Neural progenitor cell (in vitro differentiated cells): Measurements from ENCODE around the gene VPS50. TPM values are rescaled to one million over a fixed set of nuclear protein-coding genes. Genes with fewer than 3 reads are reported as not detected.

Source experiments
- DNase-seq: peaks from one replicate; pipeline ENCODE4 v3.0.0-alpha.2; 2016; ENCODE audit warnings: low spot score
- H2AFZ ChIP-seq: fragments of 200-600 bp; sonication (generic); replicated peaks from 2 replicates; pipeline ENCODE4 v1.6.1; 2016; ENCODE audit warnings: antibody characterized with exemption
- H3F3A ChIP-seq: fragments of 200-600 bp; sonication (generic); 2 replicates; pipeline ENCODE4 v1.6.1; 2016; ENCODE audit warnings: antibody characterized with exemption, low read depth
- H3K27ac ChIP-seq: fragments of 200-600 bp; sonication (generic); 2 replicates; pipeline ENCODE4 v1.5.1; 2016; ENCODE audit warnings: mild to moderate bottlenecking
- H3K27me3 ChIP-seq: fragments of 200-600 bp; sonication (generic); 2 replicates; pipeline ENCODE4 v1.6.1; 2016; ENCODE audit warnings: mild to moderate bottlenecking, moderate library complexity
- H3K36me3 ChIP-seq: fragments of 200-600 bp; sonication (generic); 2 replicates; pipeline ENCODE4 v1.5.1; 2016
- H3K4me1 ChIP-seq: fragments of 200-600 bp; sonication (generic); 2 replicates; pipeline ENCODE4 v1.6.1; 2016; ENCODE audit warnings: mixed run types
- H3K4me2 ChIP-seq: fragments of 200-600 bp; sonication (generic); 2 replicates; pipeline ENCODE4 v1.6.1; 2016
- H3K4me3 ChIP-seq: fragments of 200-600 bp; sonication (generic); 2 replicates; pipeline ENCODE4 v1.5.1; 2016
- H3K79me2 ChIP-seq: fragments of 200-600 bp; sonication (generic); 2 replicates; pipeline ENCODE4 v1.6.1; 2016; ENCODE audit warnings: low read depth
- H3K9ac ChIP-seq: fragments of 200-600 bp; sonication (generic); 2 replicates; pipeline ENCODE4 v1.6.1; 2016
- H3K9me3 ChIP-seq: fragments of 200-600 bp; sonication (generic); 2 replicates; pipeline ENCODE4 v1.5.1; 2016; ENCODE audit warnings: low read depth
- H4K20me1 ChIP-seq: fragments of 200-600 bp; sonication (generic); 2 replicates; pipeline ENCODE4 v1.6.1; 2016; ENCODE audit warnings: low read depth
- H3K27ac Mint-ChIP-seq: 3 replicates; pipeline ENCODE4 v1.8.0; 2021; ENCODE audit warnings: mixed read lengths
- H3K27me3 Mint-ChIP-seq: 2 replicates; pipeline ENCODE4 v1.8.0; 2022; ENCODE audit warnings: low read depth, mild to moderate bottlenecking, inconsistent platforms, moderate library complexity, mixed read lengths; ENCODE audit not compliant: insufficient read depth
- H3K36me3 Mint-ChIP-seq: 3 replicates; pipeline ENCODE4 v1.8.0; 2021; ENCODE audit warnings: mixed read lengths
- H3K4me1 Mint-ChIP-seq: 3 replicates; pipeline ENCODE4 v1.8.0; 2021; ENCODE audit warnings: mixed read lengths
- H3K4me3 Mint-ChIP-seq: 3 replicates; pipeline ENCODE4 v1.8.0; 2021; ENCODE audit warnings: mild to moderate bottlenecking, moderate library complexity, mixed read lengths
- H3K9me3 Mint-ChIP-seq: 3 replicates; pipeline ENCODE4 v1.8.0; 2020; ENCODE audit warnings: mixed read lengths
- EZH2 ChIP-seq: fragments of 200-600 bp; sonication (generic); IDR thresholded peaks from 2 replicates; pipeline ENCODE4 v1.6.1; 2017; ENCODE audit warnings: antibody characterized with exemption, mild to moderate bottlenecking, moderate library complexity
- EZH2phosphoT487 ChIP-seq: fragments of 200-600 bp; sonication (generic); IDR thresholded peaks from 2 replicates; pipeline ENCODE4 v1.6.1; 2017; ENCODE audit warnings: antibody characterized with exemption
- total RNA-seq: library from RNA; depleted of rRNA; stranded (reverse); fragments of >200 nt; gene quantifications from 2 replicates; pipeline ENCODE4 v1.2.3, GENCODE V29; 2015; ENCODE audit warnings: low replicate concordance
- TF ChIP-seq, protein P1 (sequence below): fragments of 200-600 bp; sonication (generic); IDR thresholded peaks from 2 replicates; pipeline ENCODE4 v1.5.1; 2017; ENCODE audit warnings: antibody characterized with exemption, mild to moderate bottlenecking

VPS50 gene
- total RNA-seq, 1 donor from 2014 or later, result 26.5 TPM

DNA sequence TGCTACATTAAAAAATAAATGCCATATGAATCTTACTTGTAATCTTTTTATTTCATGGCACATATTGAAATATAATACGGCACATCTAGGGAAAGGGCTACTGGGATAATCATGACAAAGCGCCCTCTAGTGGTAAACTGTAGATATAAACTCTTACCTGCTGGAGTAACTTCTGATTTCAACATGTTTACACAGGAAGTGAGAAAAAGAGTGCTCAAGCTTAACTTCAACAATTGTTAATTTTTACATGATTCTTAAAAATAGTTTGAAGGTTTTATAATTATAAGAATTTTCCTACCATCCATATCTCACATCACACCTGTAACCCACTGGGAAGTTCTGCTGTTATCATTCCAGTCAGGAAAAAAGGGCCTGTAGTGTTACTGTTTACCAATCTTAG is 3.9 kb upstream of the VPS50 start:
- H3K36me3 Mint-ChIP-seq, result no peaks in the 10 kb centered on the region
- H3K4me2 ChIP-seq, result no peak overlapping the region
- peaks cover 17% of the 10 kb centered on the region for H3K27me3 ChIP-seq
- no peak for TF ChIP-seq EZH2
- TF ChIP-seq, protein P1, sequence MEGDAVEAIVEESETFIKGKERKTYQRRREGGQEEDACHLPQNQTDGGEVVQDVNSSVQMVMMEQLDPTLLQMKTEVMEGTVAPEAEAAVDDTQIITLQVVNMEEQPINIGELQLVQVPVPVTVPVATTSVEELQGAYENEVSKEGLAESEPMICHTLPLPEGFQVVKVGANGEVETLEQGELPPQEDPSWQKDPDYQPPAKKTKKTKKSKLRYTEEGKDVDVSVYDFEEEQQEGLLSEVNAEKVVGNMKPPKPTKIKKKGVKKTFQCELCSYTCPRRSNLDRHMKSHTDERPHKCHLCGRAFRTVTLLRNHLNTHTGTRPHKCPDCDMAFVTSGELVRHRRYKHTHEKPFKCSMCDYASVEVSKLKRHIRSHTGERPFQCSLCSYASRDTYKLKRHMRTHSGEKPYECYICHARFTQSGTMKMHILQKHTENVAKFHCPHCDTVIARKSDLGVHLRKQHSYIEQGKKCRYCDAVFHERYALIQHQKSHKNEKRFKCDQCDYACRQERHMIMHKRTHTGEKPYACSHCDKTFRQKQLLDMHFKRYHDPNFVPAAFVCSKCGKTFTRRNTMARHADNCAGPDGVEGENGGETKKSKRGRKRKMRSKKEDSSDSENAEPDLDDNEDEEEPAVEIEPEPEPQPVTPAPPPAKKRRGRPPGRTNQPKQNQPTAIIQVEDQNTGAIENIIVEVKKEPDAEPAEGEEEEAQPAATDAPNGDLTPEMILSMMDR, result peak; percentile 83
- no peak for TF ChIP-seq EZH2phosphoT487
- H4K20me1 ChIP-seq, result no peaks in the 10 kb centered on the region
- H2AFZ ChIP-seq, result no peak overlapping the region
- H3F3A ChIP-seq, result no peaks in the 10 kb centered on the region
- H3K4me1 Mint-ChIP-seq, result no peaks in the 10 kb centered on the region
- peak; percentile 71 for DNase-seq
- H3K4me3 ChIP-seq, result no peak overlapping the region
- peaks cover 6% of the 10 kb centered on the region for H3K4me1 ChIP-seq
- peaks cover 8% of the 10 kb centered on the region for H3K79me2 ChIP-seq
- H3K9me3 ChIP-seq, result no peaks in the 10 kb centered on the region
- H3K27ac ChIP-seq, result no peak overlapping the region
- no peak overlapping the region for H3K4me3 Mint-ChIP-seq
- H3K36me3 ChIP-seq, result no peaks in the 10 kb centered on the region
- H3K9ac ChIP-seq, result no peak overlapping the region
- H3K9me3 Mint-ChIP-seq, result no peaks in the 10 kb centered on the region
- peaks cover 5% of the 10 kb centered on the region for H3K27me3 Mint-ChIP-seq
- no peak overlapping the region for H3K27ac Mint-ChIP-seq

DNA sequence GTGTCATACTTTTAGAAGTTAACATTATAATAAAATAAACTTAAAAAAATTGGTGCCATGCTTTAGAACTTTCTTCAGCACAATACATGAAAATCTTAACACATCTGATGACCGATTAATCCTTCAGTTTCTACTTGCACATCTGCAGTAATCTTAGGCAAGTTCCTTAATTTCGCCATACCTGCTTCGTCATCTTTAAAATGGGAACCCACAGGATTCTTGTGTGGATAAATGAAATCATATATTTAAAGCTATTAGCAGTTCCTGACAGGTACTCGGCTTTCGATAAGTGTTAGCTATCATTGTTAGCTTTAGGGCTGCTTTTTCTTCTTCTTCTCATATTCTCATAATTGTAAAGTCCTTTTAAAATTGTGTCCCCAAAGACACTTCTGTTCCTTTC is 907 bp upstream of the VPS50 start:
- Histone ChIP-seq H3K4me2 (peak overlapping the region; percentile 77), H3K9me3 (no peaks in the 10 kb centered on the region), H3K27ac (no peak overlapping the region), H4K20me1 (no peaks in the 10 kb centered on the region), H3K36me3 (no peaks in the 10 kb centered on the region), H3K27me3 (peaks cover 11% of the 10 kb centered on the region), H2AFZ (peak overlapping the region; percentile 97), H3F3A (no peaks in the 10 kb centered on the region), H3K4me3 (peak overlapping the region; percentile 79), H3K79me2 (peaks cover 22% of the 10 kb centered on the region), H3K4me1 (peaks cover 10% of the 10 kb centered on the region), H3K9ac (no peak overlapping the region)
- Mint-ChIP-seq H3K9me3 (no peaks in the 10 kb centered on the region), H3K4me1 (no peaks in the 10 kb centered on the region), H3K27ac (no peak overlapping the region), H3K36me3 (no peaks in the 10 kb centered on the region), H3K27me3 (peaks cover 5% of the 10 kb centered on the region), H3K4me3 (peak overlapping the region; percentile 99)
- DNase-seq, result no peak
- TF ChIP-seq EZH2 (no peak), EZH2phosphoT487 (no peak)
- TF ChIP-seq, protein P1, result no peak

DNA sequence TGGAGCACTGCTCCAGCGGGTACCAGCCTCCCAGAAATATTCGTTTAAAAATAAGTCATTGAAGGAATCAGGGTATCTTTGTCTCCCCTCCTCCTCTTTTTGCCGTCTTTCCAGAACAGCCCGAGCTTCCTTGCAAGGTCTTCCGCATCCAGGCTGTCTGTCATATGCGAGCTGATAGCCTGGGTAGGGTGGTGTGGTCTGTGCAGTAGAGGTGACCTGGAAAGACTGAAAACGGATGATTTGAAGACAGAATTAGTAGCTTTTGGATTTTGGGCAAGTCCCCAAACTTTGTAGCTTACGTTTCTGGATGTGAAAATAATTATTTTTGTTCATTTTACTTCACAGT is 480 bp downstream of the VPS50 start:
- Histone ChIP-seq H3K4me3 (peak overlapping the region; percentile 79), H2AFZ (peak overlapping the region; percentile 91), H3K4me2 (peak overlapping the region; percentile 96), H3K79me2 (peaks cover 28% of the 10 kb centered on the region), H3K4me1 (peaks cover 10% of the 10 kb centered on the region), H3F3A (no peaks in the 10 kb centered on the region), H3K27me3 (peaks cover 11% of the 10 kb centered on the region), H3K36me3 (no peaks in the 10 kb centered on the region), H3K9me3 (no peaks in the 10 kb centered on the region), H3K9ac (peak overlapping the region; percentile 33), H4K20me1 (no peaks in the 10 kb centered on the region), H3K27ac (no peak overlapping the region)
- H3K9me3 Mint-ChIP-seq, result no peaks in the 10 kb centered on the region
- peak; percentile 31 for DNase-seq
- H3K4me3 Mint-ChIP-seq, result peak overlapping the region; percentile 99
- H3K27me3 Mint-ChIP-seq, result peaks cover 5% of the 10 kb centered on the region
- H3K4me1 Mint-ChIP-seq, result no peaks in the 10 kb centered on the region
- TF ChIP-seq EZH2 (no peak), EZH2phosphoT487 (no peak)
- TF ChIP-seq, protein P1, result no peak
- no peaks in the 10 kb centered on the region for H3K36me3 Mint-ChIP-seq
- H3K27ac Mint-ChIP-seq, result no peak overlapping the region

DNA sequence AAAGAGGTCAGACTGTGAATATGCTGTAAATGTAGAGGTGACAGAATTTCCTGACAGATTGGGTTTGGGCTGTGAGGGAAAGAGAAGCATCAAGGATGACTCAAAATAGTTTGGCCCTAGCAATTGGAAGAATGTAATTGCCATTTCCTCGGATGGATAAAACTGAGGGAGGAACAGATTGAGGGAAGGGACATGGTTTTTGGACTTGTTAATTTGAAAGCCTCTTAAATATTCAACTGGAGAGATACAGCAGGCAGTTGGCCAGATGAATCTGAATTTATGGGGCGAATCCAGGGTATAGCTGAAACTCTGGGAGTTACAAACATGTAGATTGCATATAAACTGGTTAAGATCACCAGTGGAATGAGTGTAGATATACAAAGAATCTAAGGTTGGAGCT is 3.4 kb downstream of the VPS50 start:
- Mint-ChIP-seq H3K4me3 (no peak overlapping the region), H3K27me3 (no peaks in the 10 kb centered on the region), H3K9me3 (no peaks in the 10 kb centered on the region), H3K36me3 (no peaks in the 10 kb centered on the region), H3K4me1 (no peaks in the 10 kb centered on the region), H3K27ac (no peak overlapping the region)
- no peak for DNase-seq
- H3K9me3 ChIP-seq, result no peaks in the 10 kb centered on the region
- peaks cover 10% of the 10 kb centered on the region for H3K4me1 ChIP-seq
- H3K36me3 ChIP-seq, result no peaks in the 10 kb centered on the region
- H3K27me3 ChIP-seq, result peaks cover 8% of the 10 kb centered on the region
- no peaks in the 10 kb centered on the region for H4K20me1 ChIP-seq
- H3F3A ChIP-seq, result no peaks in the 10 kb centered on the region
- no peak overlapping the region for H3K4me3 ChIP-seq
- H3K27ac ChIP-seq, result no peak overlapping the region
- no peak overlapping the region for H3K4me2 ChIP-seq
- H3K9ac ChIP-seq, result no peak overlapping the region
- H3K79me2 ChIP-seq, result peaks cover 29% of the 10 kb centered on the region
- no peak overlapping the region for H2AFZ ChIP-seq
- TF ChIP-seq EZH2 (no peak), EZH2phosphoT487 (no peak)
- TF ChIP-seq, protein P1, result no peak
